HEK293T (cell line): ENCODE data around the gene PIK3IP1.

Experiments used
- ARNT ChIP-seq: fragments of 450-650 bp; IDR thresholded peaks from 2 replicates; pipeline ENCODE4 v1.6.1; 2017; ENCODE audit warnings: mild to moderate bottlenecking
- CTBP1 ChIP-seq: fragments of 450-650 bp; IDR thresholded peaks from 2 replicates; pipeline ENCODE4 v1.6.1; 2016; ENCODE audit warnings: borderline replicate concordance
- ELF4 ChIP-seq: fragments of 450-650 bp; IDR thresholded peaks from 2 replicates; pipeline ENCODE4 v1.6.1; 2017; ENCODE audit warnings: antibody characterized with exemption
- FOXK2 ChIP-seq: fragments of 450-650 bp; IDR thresholded peaks from 2 replicates; pipeline ENCODE4 v1.6.1; 2016; ENCODE audit warnings: mild to moderate bottlenecking
- FOXM1 ChIP-seq: fragments of 450-650 bp; IDR thresholded peaks from 2 replicates; pipeline ENCODE4 v1.6.1; 2017; ENCODE audit warnings: mild to moderate bottlenecking, borderline replicate concordance
- NFRKB ChIP-seq: fragments of 450-650 bp; IDR thresholded peaks from 2 replicates; pipeline ENCODE4 v1.6.1; 2016; ENCODE audit warnings: mild to moderate bottlenecking, moderate library complexity
- SP1 ChIP-seq: fragments of 450-650 bp; IDR thresholded peaks from 2 replicates; pipeline ENCODE4 v1.6.1; 2017
- SUZ12 ChIP-seq: fragments of 450-650 bp; IDR thresholded peaks from 2 replicates; pipeline ENCODE4 v1.6.1; 2016; ENCODE audit warnings: mild to moderate bottlenecking
- ZNF384 ChIP-seq: fragments of 450-650 bp; IDR thresholded peaks from 2 replicates; pipeline ENCODE4 v1.6.1; 2016
- TF ChIP-seq, protein P1 (sequence below): fragments of 450-650 bp; IDR thresholded peaks from 2 replicates; pipeline ENCODE4 v1.6.1; 2016

DNA sequence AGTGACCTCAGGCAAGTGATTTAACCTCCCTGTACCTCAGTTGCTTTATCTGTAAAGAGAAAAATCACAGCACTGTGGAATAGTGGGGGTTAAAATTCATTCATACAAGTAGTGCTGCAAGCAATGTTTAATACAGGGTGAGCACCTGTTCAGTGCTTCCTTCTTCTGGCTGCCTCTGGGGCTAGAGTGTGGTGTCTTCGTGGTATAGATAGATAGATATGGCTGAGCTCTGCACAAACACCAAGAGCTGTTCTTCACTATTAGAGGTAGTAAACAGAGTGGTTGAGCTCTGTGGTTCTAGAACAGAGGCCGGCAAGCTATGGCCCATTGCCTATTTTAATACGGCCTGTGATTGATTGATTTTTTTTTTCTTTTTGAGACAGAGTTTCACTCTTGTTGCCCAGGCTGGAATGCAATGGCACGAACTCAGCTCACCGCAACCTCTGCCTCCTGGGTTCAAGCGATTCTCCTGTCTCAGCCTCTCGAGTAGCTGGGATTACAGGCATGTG is 47.3 kb downstream of the PIK3IP1 start:
- TF ChIP-seq SUZ12 (no peak), ELF4 (no peak), FOXM1 (no peak), SP1 (no peak), ZNF384 (no peak), ARNT (no peak), FOXK2 (no peak), NFRKB (no peak), CTBP1 (no peak)
- TF ChIP-seq, protein P1, sequence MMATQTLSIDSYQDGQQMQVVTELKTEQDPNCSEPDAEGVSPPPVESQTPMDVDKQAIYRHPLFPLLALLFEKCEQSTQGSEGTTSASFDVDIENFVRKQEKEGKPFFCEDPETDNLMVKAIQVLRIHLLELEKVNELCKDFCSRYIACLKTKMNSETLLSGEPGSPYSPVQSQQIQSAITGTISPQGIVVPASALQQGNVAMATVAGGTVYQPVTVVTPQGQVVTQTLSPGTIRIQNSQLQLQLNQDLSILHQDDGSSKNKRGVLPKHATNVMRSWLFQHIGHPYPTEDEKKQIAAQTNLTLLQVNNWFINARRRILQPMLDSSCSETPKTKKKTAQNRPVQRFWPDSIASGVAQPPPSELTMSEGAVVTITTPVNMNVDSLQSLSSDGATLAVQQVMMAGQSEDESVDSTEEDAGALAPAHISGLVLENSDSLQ, result no peak
